Fibroblast of pulmonary artery (primary cell): ENCODE data around the gene PLEKHA6.

Source experiments
- DNase-seq: peaks from one replicate; pipeline ENCODE4 v3.0.0-alpha.2; 2010; ENCODE audit warnings: low read depth
- H3K4me3 ChIP-seq: replicated peaks from 2 replicates; pipeline ENCODE4 v1.5.1; 2011; ENCODE audit warnings: low read depth, mild to moderate bottlenecking, control low read depth, low read length, moderate library complexity
- CTCF ChIP-seq: IDR thresholded peaks from 2 replicates; pipeline ENCODE4 v1.5.1; 2011; ENCODE audit warnings: mild to moderate bottlenecking, control low read depth, low read length, inconsistent platforms; ENCODE audit errors: missing control alignments

PLEKHA6 gene

GRCh38 chr1:204266504-204267034 is 93.2 kb downstream of the PLEKHA6 start:
- DNase-seq, result no peak
- no peak overlapping the region for H3K4me3 ChIP-seq
- no peak for TF ChIP-seq CTCF

GRCh38 chr1:204265665-204266064 is 94.1 kb downstream of the PLEKHA6 start:
- DNase-seq, result no peak
- no peak for TF ChIP-seq CTCF

GRCh38 chr1:204264805-204265204 is 94.9 kb downstream of the PLEKHA6 start:
- no peak overlapping the region for H3K4me3 ChIP-seq
- TF ChIP-seq CTCF, result no peak
- DNase-seq, result no peak

More at GRCh38 chr1:204265665-204266064, 94.1 kb downstream of the PLEKHA6 start:
- H3K4me3 ChIP-seq, result no peak overlapping the region

- TF ChIP-seq CTCF, result no peak
- DNase-seq, result no peak
- no peak overlapping the region for H3K4me3 ChIP-seq
Observed at GRCh38 chr1:204263254-204263910, 96.3 kb downstream of the PLEKHA6 start.

- no peak for TF ChIP-seq CTCF
- no peak for DNase-seq
- no peak overlapping the region for H3K4me3 ChIP-seq
Observed at GRCh38 chr1:204262506-204263253, 97.0 kb downstream of the PLEKHA6 start.

- DNase-seq, result no peak
- H3K4me3 ChIP-seq, result no peak overlapping the region
Observed at GRCh38 chr1:204261746-204262505, 97.8 kb downstream of the PLEKHA6 start.

More at GRCh38 chr1:204261746-204262505, 97.8 kb downstream of the PLEKHA6 start:
- TF ChIP-seq CTCF, result no peak
